Measurements from ENCODE around the gene IFNA6.

DNA sequence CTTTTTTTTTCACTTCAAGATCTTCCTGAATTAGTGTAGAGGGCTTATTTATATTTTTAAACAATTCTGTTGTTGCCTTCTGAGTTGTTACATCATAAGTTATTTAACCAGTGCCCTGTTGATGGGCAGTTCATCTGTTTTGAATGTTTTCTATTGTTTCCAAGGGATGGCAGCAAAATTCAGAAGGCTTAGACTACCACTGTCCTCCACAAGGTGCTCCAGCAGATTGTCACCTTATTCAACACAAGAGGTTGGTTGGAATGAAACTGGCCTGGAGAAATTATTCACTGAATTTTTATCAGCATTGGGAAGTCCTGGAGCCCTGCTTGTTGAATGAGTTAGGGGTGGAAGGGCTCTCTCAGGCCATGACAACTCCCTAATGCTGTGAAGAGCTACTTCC is 14.2 kb downstream of the IFNA6 start:
- TF ChIP-seq, protein P1, sequence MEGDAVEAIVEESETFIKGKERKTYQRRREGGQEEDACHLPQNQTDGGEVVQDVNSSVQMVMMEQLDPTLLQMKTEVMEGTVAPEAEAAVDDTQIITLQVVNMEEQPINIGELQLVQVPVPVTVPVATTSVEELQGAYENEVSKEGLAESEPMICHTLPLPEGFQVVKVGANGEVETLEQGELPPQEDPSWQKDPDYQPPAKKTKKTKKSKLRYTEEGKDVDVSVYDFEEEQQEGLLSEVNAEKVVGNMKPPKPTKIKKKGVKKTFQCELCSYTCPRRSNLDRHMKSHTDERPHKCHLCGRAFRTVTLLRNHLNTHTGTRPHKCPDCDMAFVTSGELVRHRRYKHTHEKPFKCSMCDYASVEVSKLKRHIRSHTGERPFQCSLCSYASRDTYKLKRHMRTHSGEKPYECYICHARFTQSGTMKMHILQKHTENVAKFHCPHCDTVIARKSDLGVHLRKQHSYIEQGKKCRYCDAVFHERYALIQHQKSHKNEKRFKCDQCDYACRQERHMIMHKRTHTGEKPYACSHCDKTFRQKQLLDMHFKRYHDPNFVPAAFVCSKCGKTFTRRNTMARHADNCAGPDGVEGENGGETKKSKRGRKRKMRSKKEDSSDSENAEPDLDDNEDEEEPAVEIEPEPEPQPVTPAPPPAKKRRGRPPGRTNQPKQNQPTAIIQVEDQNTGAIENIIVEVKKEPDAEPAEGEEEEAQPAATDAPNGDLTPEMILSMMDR (IDR thresholded peaks at IDR 0.05), result no peak
- TF ChIP-seq POLR2A (IDR thresholded peaks at IDR 0.05) (no peak), EP300 (IDR thresholded peaks at IDR 0.05) (no peak)
